Endothelial cell (in vitro differentiated cells): ENCODE results near the gene RCE1. TPM values are rescaled to one million over a fixed set of nuclear protein-coding genes. Genes with fewer than 3 reads are reported as not detected.

Experiments
- DNase-seq: peaks from one replicate; pipeline ENCODE4 v3.0.0; 2021; ENCODE audit warnings: low spot score
- H3K27ac Mint-ChIP-seq: one replicate; pipeline ENCODE4 v1.8.0; 2021; ENCODE audit warnings: mixed read lengths, inconsistent platforms; ENCODE audit not compliant: unreplicated experiment
- H3K27me3 Mint-ChIP-seq: one replicate; pipeline ENCODE4 v1.8.0; 2021; ENCODE audit warnings: mild to moderate bottlenecking, moderate library complexity, mixed read lengths, inconsistent platforms; ENCODE audit not compliant: unreplicated experiment
- H3K36me3 Mint-ChIP-seq: one replicate; pipeline ENCODE4 v1.8.0; 2021; ENCODE audit warnings: mild to moderate bottlenecking, low read depth, mixed read lengths, inconsistent platforms; ENCODE audit not compliant: unreplicated experiment
- H3K4me1 Mint-ChIP-seq: one replicate; pipeline ENCODE4 v1.8.0; 2021; ENCODE audit warnings: mild to moderate bottlenecking, mixed read lengths, inconsistent platforms; ENCODE audit not compliant: unreplicated experiment
- H3K4me3 Mint-ChIP-seq: one replicate; pipeline ENCODE4 v1.8.0; 2021; ENCODE audit warnings: mild to moderate bottlenecking, mixed read lengths, inconsistent platforms; ENCODE audit not compliant: unreplicated experiment
- H3K9me3 Mint-ChIP-seq: one replicate; pipeline ENCODE4 v1.8.0; 2021; ENCODE audit warnings: mixed read lengths, inconsistent platforms; ENCODE audit not compliant: unreplicated experiment
- total RNA-seq: library from RNA; stranded (reverse); fragmentation: NEBNext Ultra II Directional; extraction: Animal tissue kit (Norgen Biotek cat#: 25700); gene quantifications from one replicate; pipeline ENCODE4 v1.2.1, GENCODE V29; 2021; ENCODE audit not compliant: unreplicated experiment
- TF ChIP-seq, protein P1 (sequence below): fragments of 200-600 bp; sonication (generic); IDR thresholded peaks from one replicate; pipeline ENCODE4 v1.5.0; 2021; ENCODE audit warnings: antibody characterized with exemption; ENCODE audit not compliant: unreplicated experiment

Gene RCE1
- total RNA-seq, 1 donor from 2014 or later = 25.2 TPM

- Mint-ChIP-seq H3K36me3 (peaks cover 12% of the 10 kb centered on the region), H3K4me3 (no peak overlapping the region), H3K27ac (no peak overlapping the region), H3K9me3 (no peaks in the 10 kb centered on the region), H3K27me3 (peaks cover 29% of the 10 kb centered on the region), H3K4me1 (peaks cover 3% of the 10 kb centered on the region)
- no peak for DNase-seq
- TF ChIP-seq, protein P1, sequence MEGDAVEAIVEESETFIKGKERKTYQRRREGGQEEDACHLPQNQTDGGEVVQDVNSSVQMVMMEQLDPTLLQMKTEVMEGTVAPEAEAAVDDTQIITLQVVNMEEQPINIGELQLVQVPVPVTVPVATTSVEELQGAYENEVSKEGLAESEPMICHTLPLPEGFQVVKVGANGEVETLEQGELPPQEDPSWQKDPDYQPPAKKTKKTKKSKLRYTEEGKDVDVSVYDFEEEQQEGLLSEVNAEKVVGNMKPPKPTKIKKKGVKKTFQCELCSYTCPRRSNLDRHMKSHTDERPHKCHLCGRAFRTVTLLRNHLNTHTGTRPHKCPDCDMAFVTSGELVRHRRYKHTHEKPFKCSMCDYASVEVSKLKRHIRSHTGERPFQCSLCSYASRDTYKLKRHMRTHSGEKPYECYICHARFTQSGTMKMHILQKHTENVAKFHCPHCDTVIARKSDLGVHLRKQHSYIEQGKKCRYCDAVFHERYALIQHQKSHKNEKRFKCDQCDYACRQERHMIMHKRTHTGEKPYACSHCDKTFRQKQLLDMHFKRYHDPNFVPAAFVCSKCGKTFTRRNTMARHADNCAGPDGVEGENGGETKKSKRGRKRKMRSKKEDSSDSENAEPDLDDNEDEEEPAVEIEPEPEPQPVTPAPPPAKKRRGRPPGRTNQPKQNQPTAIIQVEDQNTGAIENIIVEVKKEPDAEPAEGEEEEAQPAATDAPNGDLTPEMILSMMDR = no peak
Observed at GRCh38 chr11:66850235-66850587, 7.0 kb downstream of the RCE1 start.

- peaks cover 6% of the 10 kb centered on the region for H3K4me1 Mint-ChIP-seq
- H3K27me3 Mint-ChIP-seq = peaks cover 34% of the 10 kb centered on the region
- H3K27ac Mint-ChIP-seq = no peak overlapping the region
- DNase-seq = no peak
- TF ChIP-seq, protein P1 = no peak
- no peaks in the 10 kb centered on the region for H3K9me3 Mint-ChIP-seq
- H3K4me3 Mint-ChIP-seq = no peak overlapping the region
- H3K36me3 Mint-ChIP-seq = peaks cover 10% of the 10 kb centered on the region
Observed at GRCh38 chr11:66850588-66851238, 7.5 kb downstream of the RCE1 start.

- H3K27me3 Mint-ChIP-seq = peaks cover 32% of the 10 kb centered on the region
- no peak overlapping the region for H3K27ac Mint-ChIP-seq
- H3K36me3 Mint-ChIP-seq = peaks cover 10% of the 10 kb centered on the region
- no peak for DNase-seq
- no peaks in the 10 kb centered on the region for H3K9me3 Mint-ChIP-seq
- peaks cover 7% of the 10 kb centered on the region for H3K4me1 Mint-ChIP-seq
- TF ChIP-seq, protein P1 = no peak
- no peak overlapping the region for H3K4me3 Mint-ChIP-seq
Observed at GRCh38 chr11:66851239-66851596, 8.0 kb downstream of the RCE1 start.

DNA sequence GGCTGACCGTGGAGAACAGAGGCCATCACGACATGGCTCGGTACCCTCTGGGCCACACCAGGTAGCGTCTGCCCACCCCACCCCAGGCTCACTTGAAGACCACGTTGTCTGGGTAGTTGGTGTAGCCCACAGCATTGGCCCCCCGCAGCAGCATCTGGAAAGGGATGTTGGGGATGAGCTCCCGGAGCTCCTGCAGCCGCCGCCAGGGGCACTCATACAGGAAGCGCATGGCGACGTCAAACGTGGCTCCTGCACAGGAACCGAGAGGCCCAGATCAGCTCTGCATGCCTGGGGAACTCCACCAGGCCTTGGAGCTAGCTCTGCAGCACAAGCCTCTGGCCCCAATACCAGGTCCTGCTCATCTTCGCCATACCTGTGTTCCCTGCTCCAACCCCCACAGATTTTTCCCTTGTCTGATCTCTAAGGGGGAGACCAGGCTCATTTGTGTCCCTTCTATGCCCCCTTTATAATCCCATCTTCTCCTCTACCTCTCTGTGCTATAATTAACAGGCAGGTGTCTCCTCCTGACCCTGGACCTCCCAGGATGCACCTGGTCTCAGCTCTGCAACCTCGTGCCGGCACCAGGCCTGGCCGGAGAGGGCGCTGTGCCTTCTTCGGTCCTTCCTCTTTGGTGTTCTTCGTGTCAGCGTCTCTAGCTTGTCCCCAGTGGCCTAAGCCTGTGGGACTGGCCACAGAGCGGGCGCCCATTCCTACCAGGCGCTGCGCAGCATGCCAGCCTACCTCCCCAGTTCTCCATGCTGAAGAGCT is 8.6 kb downstream of the RCE1 start:
- TF ChIP-seq, protein P1 = peak; percentile 48
- peaks cover 28% of the 10 kb centered on the region for H3K27me3 Mint-ChIP-seq
- H3K4me3 Mint-ChIP-seq = peak overlapping the region; percentile 34
- peaks cover 10% of the 10 kb centered on the region for H3K36me3 Mint-ChIP-seq
- H3K4me1 Mint-ChIP-seq = peaks cover 7% of the 10 kb centered on the region
- H3K9me3 Mint-ChIP-seq = no peaks in the 10 kb centered on the region
- no peak overlapping the region for H3K27ac Mint-ChIP-seq
- peak; percentile 54 for DNase-seq
